T-cell (primary cell): ENCODE data around the gene LPAR2. TPM values are rescaled to one million over a fixed set of nuclear protein-coding genes. Genes with fewer than 3 reads are reported as not detected.

Source experiments
- ATAC-seq, 4 experiments: fragments of 200-7000 bp in 3 of 4; fragments of 150-1000 bp in 1 of 4; cut with Tn5 transposase; replicated peaks in 1 of 4; 1 replicate in 3 of 4; 2 replicates in 1 of 4; pipeline ENCODE4 v1.10.0; 2021; ENCODE audit warnings: moderate library complexity in 3 of 4, mild to moderate bottlenecking in 2 of 4, moderate number of reproducible peaks in 1 of 4
- CTCF ChIA-PET, 2 donors: fragments of 300-600 bp; sonication (Branson Sonifier 250); formaldehyde crosslinking; loops; one replicate each; lab custom pipeline; 2022; ENCODE audit warnings: antibody characterized with exemption in 2 of 2; lab: Charles Lee
- POLR2A ChIA-PET, 2 donors: fragments of 300-600 bp; sonication (Branson Sonifier 250); formaldehyde crosslinking; loops; one replicate each; lab custom pipeline; 2022; ENCODE audit warnings: antibody characterized with exemption in 2 of 2; lab: Charles Lee
- DNase-seq, 35 experiments: peaks; one replicate each; pipeline versions ENCODE4 v3.0.0 to v3.0.0-alpha.2; 2013 to 2023
- H3K27ac ChIP-seq: one replicate; pipeline ENCODE4 v1.5.1; 2013; ENCODE audit warnings: low read length
- H3K27me3 ChIP-seq, 2 experiments: replicated peaks in 1 of 2; 1 replicate in 1 of 2; 2 replicates in 1 of 2; pipeline versions ENCODE4 v1.6.1 to v1.7.0; 2013; ENCODE audit warnings: low read length in 1 of 2, mixed read lengths in 1 of 2; ENCODE audit not compliant: control insufficient read depth in 2 of 2, insufficient read depth in 2 of 2; ENCODE audit errors: extremely low read depth in 1 of 2
- H3K36me3 ChIP-seq, 2 donors: 1 replicate in 1 of 2; 2 replicates in 1 of 2; pipeline versions ENCODE4 v1.6.1 to v1.7.0; 2013; ENCODE audit warnings: low read length in 1 of 2; ENCODE audit not compliant: control insufficient read depth in 2 of 2, insufficient read depth in 1 of 2; ENCODE audit errors: extremely low read depth in 1 of 2
- H3K4me1 ChIP-seq, 2 experiments: 1 replicate in 1 of 2; 2 replicates in 1 of 2; pipeline versions ENCODE4 v1.6.1 to v1.7.0; 2013; ENCODE audit warnings: low read length in 2 of 2, mixed read lengths in 1 of 2; ENCODE audit not compliant: insufficient read depth in 2 of 2, control insufficient read depth in 1 of 2; ENCODE audit errors: extremely low read depth in 1 of 2
- H3K4me3 ChIP-seq, 2 donors: 1 replicate in 1 of 2; 2 replicates in 1 of 2; pipeline versions ENCODE4 v1.5.1 to v1.7.0; 2013; ENCODE audit warnings: mild to moderate bottlenecking in 2 of 2, low read length in 1 of 2, moderate library complexity in 1 of 2; ENCODE audit not compliant: control insufficient read depth in 1 of 2; ENCODE audit errors: extremely low read depth in 1 of 2
- H3K9me3 ChIP-seq: 2 replicates; pipeline ENCODE4 v1.7.0; 2013
- H3K27ac Mint-ChIP-seq, 2 donors: one replicate each; pipeline ENCODE4 v1.8.0; 2020 to 2021; ENCODE audit warnings: mild to moderate bottlenecking in 2 of 2, mixed read lengths in 2 of 2
- H3K27me3 Mint-ChIP-seq, 2 donors: one replicate each; pipeline ENCODE4 v1.8.0; 2021 to 2022; ENCODE audit warnings: mixed read lengths in 2 of 2
- H3K36me3 Mint-ChIP-seq: one replicate; pipeline ENCODE4 v1.8.0; 2021; ENCODE audit warnings: mixed read lengths
- H3K4me1 Mint-ChIP-seq, 3 donors: one replicate each; pipeline ENCODE4 v1.8.0; 2020 to 2022; ENCODE audit warnings: mixed read lengths in 3 of 3, mild to moderate bottlenecking in 1 of 3
- H3K4me3 Mint-ChIP-seq, 3 donors: one replicate each; pipeline ENCODE4 v1.8.0; 2020 to 2022; ENCODE audit warnings: mild to moderate bottlenecking in 3 of 3, mixed read lengths in 3 of 3, moderate library complexity in 3 of 3
- H3K9me3 Mint-ChIP-seq, 3 donors: one replicate each; pipeline ENCODE4 v1.8.0; 2020 to 2022; ENCODE audit warnings: mixed read lengths in 3 of 3
- WGBS: methylation state at CpG from one replicate; pipeline ENCODE4 v1.1.5; 2013; ENCODE audit warnings: missing lambda C conversion rate; ENCODE audit not compliant: insufficient coverage; 5-methylcytosine and 5-hydroxymethylcytosine counted together
- total RNA-seq, 35 experiments: library from RNA in 6 of 35; stranded (reverse) in 6 of 35; fragments of 120-200 nt in 1 of 35; gene quantifications; one replicate each; pipeline versions ENCODE4 v1.2.1 to v1.2.4 and lab custom pipeline; 2013 to 2026

The LPAR2 gene
- total RNA-seq, 5 donors from 2014 or later (not counting 1 experiment from before 2014, with no cell fraction given): 78.3 to 106 (median 82.4) TPM

DNA sequence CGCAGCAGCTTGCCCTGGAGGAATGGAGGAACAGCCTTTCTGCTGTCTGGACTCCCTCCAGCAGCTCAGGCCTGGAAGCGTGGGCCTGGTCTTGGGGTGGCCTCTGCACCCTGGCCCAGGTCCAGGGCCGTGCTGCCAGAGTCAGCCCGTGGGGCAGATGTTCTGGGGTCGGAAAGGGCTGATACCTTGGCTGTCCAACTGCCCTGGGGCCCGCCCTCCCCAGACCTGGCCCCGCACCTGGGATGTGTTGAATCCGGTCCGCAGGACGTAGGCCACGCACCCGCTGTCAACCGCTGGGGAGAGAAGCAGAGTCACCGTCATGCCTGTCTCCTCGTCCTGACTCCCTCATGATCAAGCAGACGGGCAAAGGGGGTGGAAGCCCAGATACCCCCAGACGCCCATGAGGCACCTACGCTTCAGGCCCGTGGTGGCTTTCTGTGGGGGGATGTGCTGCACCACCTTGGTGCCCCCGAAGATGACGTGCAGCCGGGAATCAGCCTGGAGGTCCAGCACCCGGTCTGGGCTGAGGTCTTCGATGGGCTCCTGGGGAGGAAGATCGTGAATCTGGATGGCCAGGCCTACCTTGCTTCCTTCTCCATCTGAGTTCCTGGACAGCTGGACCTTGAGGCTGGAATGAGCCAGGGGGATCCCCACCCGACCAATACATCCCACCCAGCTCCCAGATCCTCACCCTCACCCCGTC is 27.8 kb upstream of the LPAR2 start:
- H3K36me3 ChIP-seq: peaks cover 47 to 94% of the 10 kb centered on the region in 2 donors
- H3K4me1 Mint-ChIP-seq: peaks cover 3 to 9% (median 9%) of the 10 kb centered on the region in 3 donors
- peak overlapping the region in 1 of 2 donors; percentile 34 for H3K27ac Mint-ChIP-seq
- no peaks in the 10 kb centered on the region for H3K9me3 Mint-ChIP-seq
- peaks cover 51% of the 10 kb centered on the region for H3K36me3 Mint-ChIP-seq
- H3K4me3 Mint-ChIP-seq: no peak overlapping the region
- ChIA-PET POLR2A (no interaction called here), CTCF (interaction anchor here in 1 of 2 donors (0.5 kb wide), 1 partner anchor 102 kb away, joined by 3 read pairs; no protein-coding TSS in a partner anchor)
- no peak overlapping the region for H3K4me3 ChIP-seq
- no peaks in the 10 kb centered on the region for H3K9me3 ChIP-seq
- WGBS: 98% methylated on average over 27 of the region's 27 CpGs
- H3K27me3 ChIP-seq: no peaks in the 10 kb centered on the region
- ATAC-seq (no peak), DNase-seq (no peak)
- H3K27me3 Mint-ChIP-seq: no peaks in the 10 kb centered on the region
- H3K4me1 ChIP-seq: no peaks in the 10 kb centered on the region
- no peak overlapping the region for H3K27ac ChIP-seq

DNA sequence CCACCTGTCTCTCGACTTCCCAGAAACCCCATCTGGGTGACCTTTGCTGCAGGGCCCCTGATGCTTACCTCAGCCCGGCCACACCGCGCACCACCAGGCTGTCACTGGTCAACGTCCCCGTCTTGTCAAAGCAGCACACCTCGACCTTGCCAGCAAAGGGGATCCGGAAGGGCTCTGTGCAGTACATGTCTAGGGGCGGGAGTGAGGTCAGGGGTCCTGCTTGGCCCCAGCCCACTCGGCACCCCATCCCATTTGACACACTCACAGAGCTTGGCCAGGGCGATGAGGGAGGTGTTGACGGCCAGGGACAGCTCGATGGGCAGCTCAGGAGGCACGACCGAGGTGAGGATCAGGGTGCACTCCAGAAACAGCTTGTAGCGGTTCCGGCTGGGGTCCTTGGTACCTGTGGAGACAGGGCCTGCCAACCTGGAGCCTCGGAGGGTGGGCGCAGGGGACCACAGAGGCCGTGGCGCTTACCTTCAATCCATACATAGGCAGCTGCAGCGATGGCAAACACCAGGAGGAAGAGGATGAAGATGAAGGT is 27.1 kb upstream of the LPAR2 start:
- no peaks in the 10 kb centered on the region for H3K9me3 Mint-ChIP-seq
- ChIA-PET POLR2A (no interaction called here), CTCF (no interaction called here)
- Histone ChIP-seq H3K27me3 (no peaks in the 10 kb centered on the region), H3K36me3 (peaks cover 53 to 98% of the 10 kb centered on the region in 2 donors), H3K9me3 (no peaks in the 10 kb centered on the region), H3K27ac (no peak overlapping the region), H3K4me1 (no peaks in the 10 kb centered on the region), H3K4me3 (no peak overlapping the region)
- H3K27me3 Mint-ChIP-seq: no peaks in the 10 kb centered on the region
- ATAC-seq (no peak), DNase-seq (no peak)
- 99% methylated on average over 19 of the region's 22 CpGs for WGBS
- no peak overlapping the region for H3K27ac Mint-ChIP-seq
- peaks cover 53% of the 10 kb centered on the region for H3K36me3 Mint-ChIP-seq
- peaks cover 3 to 9% (median 9%) of the 10 kb centered on the region in 3 donors for H3K4me1 Mint-ChIP-seq
- no peak overlapping the region for H3K4me3 Mint-ChIP-seq

DNA sequence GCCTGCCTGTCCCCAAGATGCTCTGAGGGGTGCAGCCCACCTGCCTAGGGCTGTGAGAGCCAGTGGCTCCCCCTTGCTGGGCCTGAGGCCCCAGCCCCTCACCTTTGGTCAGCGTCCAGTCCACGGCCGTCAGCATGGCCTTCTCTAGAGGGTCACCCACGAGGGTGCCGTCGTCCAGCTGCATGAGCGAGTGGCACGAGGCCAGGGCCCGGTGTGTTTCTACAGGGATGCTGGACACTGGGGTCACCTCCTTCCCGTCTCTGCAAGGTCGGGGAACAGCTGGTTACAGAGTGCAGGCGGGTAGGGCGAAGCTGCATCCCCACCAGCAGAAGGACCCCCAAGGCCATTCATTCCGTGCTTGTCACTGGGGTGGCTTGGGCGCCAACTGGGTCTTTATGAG is 26.4 kb upstream of the LPAR2 start:
- H3K4me1 ChIP-seq: no peaks in the 10 kb centered on the region
- H3K27me3 ChIP-seq: no peaks in the 10 kb centered on the region
- DNase-seq: no peak
- H3K27ac Mint-ChIP-seq: no peak overlapping the region
- H3K27ac ChIP-seq: no peak overlapping the region
- peaks cover 51% of the 10 kb centered on the region for H3K36me3 Mint-ChIP-seq
- CTCF ChIA-PET: interaction anchor here in 1 of 2 donors (0.6 kb wide), 1 partner anchor 424 kb away, joined by 5 read pairs; no protein-coding TSS in a partner anchor
- no peaks in the 10 kb centered on the region for H3K9me3 Mint-ChIP-seq
- no peak overlapping the region for H3K4me3 ChIP-seq
- 96% methylated on average over 15 of the region's 15 CpGs for WGBS
- POLR2A ChIA-PET: no interaction called here
- ATAC-seq: no peak
- no peaks in the 10 kb centered on the region for H3K9me3 ChIP-seq
- no peaks in the 10 kb centered on the region for H3K27me3 Mint-ChIP-seq
- peaks cover 0 to 9% (median 6%) of the 10 kb centered on the region in 3 donors for H3K4me1 Mint-ChIP-seq
- H3K4me3 Mint-ChIP-seq: no peak overlapping the region
- H3K36me3 ChIP-seq: peaks cover 48 to 98% of the 10 kb centered on the region in 2 donors

DNA sequence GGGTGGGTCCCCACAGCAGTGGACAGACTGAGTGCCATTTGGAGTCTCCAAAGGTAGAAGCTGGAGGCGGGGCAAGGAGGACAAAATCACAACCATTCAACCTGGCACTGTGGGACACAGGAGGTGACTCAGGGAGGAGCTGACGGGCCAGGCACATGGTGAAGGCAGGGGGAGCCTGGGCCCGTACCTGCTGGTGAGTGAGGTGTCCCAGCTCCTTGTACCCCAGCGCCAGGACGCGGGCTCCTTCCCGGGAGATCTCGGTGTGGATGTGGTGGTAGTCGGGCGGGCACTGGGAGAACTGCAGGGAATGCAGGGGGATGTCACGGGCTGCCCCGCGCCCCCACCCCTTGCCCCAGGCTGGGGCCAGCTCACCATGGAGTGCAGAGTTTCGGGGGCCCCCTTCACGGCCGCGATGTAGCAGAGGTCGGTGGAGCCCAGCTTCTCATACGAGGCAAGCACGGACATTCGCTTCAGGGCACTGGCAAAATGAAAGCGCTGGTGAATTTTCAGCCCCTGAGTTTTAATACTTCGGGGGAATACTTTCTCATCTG is 25.7 kb upstream of the LPAR2 start:
- H3K4me3 ChIP-seq: no peak overlapping the region
- no peaks in the 10 kb centered on the region for H3K4me1 ChIP-seq
- WGBS: 93% methylated on average over 21 of the region's 23 CpGs
- peaks cover 0 to 9% (median 6%) of the 10 kb centered on the region in 3 donors for H3K4me1 Mint-ChIP-seq
- H3K36me3 ChIP-seq: peaks cover 46 to 96% of the 10 kb centered on the region in 2 donors
- no peaks in the 10 kb centered on the region for H3K27me3 Mint-ChIP-seq
- H3K27ac Mint-ChIP-seq: peak overlapping the region in 1 of 2 donors; percentile 34
- peaks cover 51% of the 10 kb centered on the region for H3K36me3 Mint-ChIP-seq
- POLR2A ChIA-PET: no interaction called here
- no peak for DNase-seq
- no peak for ATAC-seq
- H3K9me3 Mint-ChIP-seq: no peaks in the 10 kb centered on the region
- H3K9me3 ChIP-seq: no peaks in the 10 kb centered on the region
- CTCF ChIA-PET: no interaction called here
- H3K27me3 ChIP-seq: no peaks in the 10 kb centered on the region
- no peak overlapping the region for H3K4me3 Mint-ChIP-seq
- no peak overlapping the region for H3K27ac ChIP-seq

DNA sequence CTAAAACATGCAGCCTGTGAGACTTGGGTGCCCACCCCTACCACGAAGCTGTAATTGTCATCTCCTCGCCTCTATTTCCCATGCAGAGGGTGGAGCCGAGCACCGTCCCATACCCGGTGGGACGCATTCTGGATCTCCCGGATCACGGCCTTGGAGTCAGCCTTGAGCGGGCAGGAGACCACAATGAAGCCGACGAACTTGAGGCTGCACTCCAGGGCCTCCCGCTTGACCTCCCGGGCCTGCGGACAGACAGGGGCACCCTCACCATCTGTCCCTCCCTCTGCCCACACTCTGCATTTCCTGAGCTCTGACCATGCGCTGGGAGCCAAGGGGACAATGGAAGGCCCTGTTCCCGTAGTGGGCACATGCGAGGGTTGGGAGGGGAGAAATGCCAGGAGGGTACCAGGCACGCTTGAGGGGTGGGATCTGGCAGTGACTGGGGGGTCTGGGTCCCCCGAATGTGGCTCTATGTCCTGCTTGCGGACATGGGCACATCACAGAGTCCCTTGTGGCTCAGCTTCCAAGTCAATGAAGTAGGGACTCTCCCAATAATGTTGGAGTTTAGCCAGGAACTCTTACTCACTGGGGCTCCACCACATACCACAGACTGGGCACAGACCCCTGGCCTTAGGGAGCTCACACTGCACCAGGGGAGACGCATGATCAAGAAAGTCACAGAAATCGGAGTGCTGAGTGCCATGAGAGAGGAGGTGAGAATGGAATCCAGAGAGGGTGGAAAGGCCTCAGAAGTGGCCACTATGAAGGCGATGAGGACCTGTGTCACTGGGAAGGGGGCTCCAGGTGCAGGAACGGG is 24.7 kb upstream of the LPAR2 start:
- DNase-seq: no peak
- WGBS: 98% methylated on average over 17 of the region's 24 CpGs

DNA sequence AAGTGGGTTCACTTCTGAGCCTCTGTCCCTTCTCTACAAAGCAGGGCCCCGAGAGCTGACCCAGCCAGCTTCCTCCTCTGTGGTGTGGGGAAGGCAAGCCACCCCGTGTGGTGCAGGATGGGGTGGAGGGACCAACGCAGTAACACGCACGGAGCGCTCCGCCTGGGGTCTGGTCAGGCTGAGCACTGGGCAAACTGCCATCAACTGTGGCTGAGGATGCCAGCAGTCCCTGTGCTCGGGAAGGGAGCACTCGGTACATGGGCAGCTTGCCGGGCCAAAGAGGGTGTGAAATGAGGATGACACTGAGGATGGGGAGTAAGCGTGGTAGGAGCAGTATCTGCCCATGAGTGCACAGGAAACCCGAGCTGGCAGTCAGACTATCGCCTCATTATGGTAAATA is 23.1 kb upstream of the LPAR2 start:
- H3K27ac ChIP-seq: no peak overlapping the region
- H3K9me3 Mint-ChIP-seq: no peaks in the 10 kb centered on the region
- H3K36me3 Mint-ChIP-seq: peaks cover 45% of the 10 kb centered on the region
- no peaks in the 10 kb centered on the region for H3K9me3 ChIP-seq
- no peak overlapping the region for H3K4me3 ChIP-seq
- H3K4me3 Mint-ChIP-seq: no peak overlapping the region
- ChIA-PET POLR2A (no interaction called here), CTCF (no interaction called here)
- peak overlapping the region in 1 of 2 donors; percentile 11 for H3K27ac Mint-ChIP-seq
- peaks cover 42 to 89% of the 10 kb centered on the region in 2 donors for H3K36me3 ChIP-seq
- no peak for ATAC-seq
- DNase-seq: no peak
- 94% methylated on average over 11 of the region's 13 CpGs for WGBS
- H3K4me1 ChIP-seq: no peaks in the 10 kb centered on the region
- H3K27me3 Mint-ChIP-seq: no peaks in the 10 kb centered on the region
- no peaks in the 10 kb centered on the region for H3K27me3 ChIP-seq
- peaks cover 0 to 9% (median 0%) of the 10 kb centered on the region in 3 donors for H3K4me1 Mint-ChIP-seq

More for the DNA sequence above, 24.7 kb upstream of the LPAR2 start:
- H3K27me3 ChIP-seq: no peaks in the 10 kb centered on the region
- no peak overlapping the region for H3K27ac ChIP-seq
- ChIA-PET POLR2A (interaction anchor here in 1 of 2 donors (0.6 kb wide), 1 partner anchor 249 kb away, joined by 4 read pairs; no protein-coding TSS in a partner anchor), CTCF (no interaction called here)
- H3K36me3 ChIP-seq: peaks cover 41 to 90% of the 10 kb centered on the region in 2 donors
- no peak for ATAC-seq
- Mint-ChIP-seq H3K36me3 (peaks cover 47% of the 10 kb centered on the region), H3K4me1 (peaks cover 0 to 9% (median 0%) of the 10 kb centered on the region in 3 donors), H3K9me3 (no peaks in the 10 kb centered on the region), H3K4me3 (no peak overlapping the region), H3K27ac (peak overlapping the region; percentile 24 to 56), H3K27me3 (no peaks in the 10 kb centered on the region)
- no peaks in the 10 kb centered on the region for H3K4me1 ChIP-seq
- H3K4me3 ChIP-seq: no peak overlapping the region
- H3K9me3 ChIP-seq: no peaks in the 10 kb centered on the region
